Measurements from ENCODE around the gene LRRFIP1. TPM values are rescaled to one million over a fixed set of nuclear protein-coding genes. Genes with fewer than 3 reads are reported as not detected.
A peak's percentile ranks its signal among the peaks of the same experiment; 100 is the strongest.

Gene LRRFIP1
- total RNA-seq, 6 experiments from 2014 or later = 90.6 to 107 (median 102) TPM

GRCh38 chr2:237623428-237624403, 3.7 kb upstream of the LRRFIP1 start:
- H3K4me1 Mint-ChIP-seq (ENCODE audit: low read depth) = peaks cover 24% of the 10 kb centered on the region
- no peak for TF ChIP-seq CTCF (IDR thresholded peaks at IDR 0.05)
- H3K27ac Mint-ChIP-seq = no peak overlapping the region
- H3K27me3 Mint-ChIP-seq (ENCODE audit: insufficient read depth) = peaks cover 7% of the 10 kb centered on the region
- no peak for DNase-seq
- no peaks in the 10 kb centered on the region for H3K9me3 Mint-ChIP-seq
- H3K36me3 Mint-ChIP-seq (ENCODE audit: low read depth) = no peaks in the 10 kb centered on the region
- no peak overlapping the region for H3K4me3 Mint-ChIP-seq

GRCh38 chr2:237624565-237624964, 2.8 kb upstream of the LRRFIP1 start:
- H3K9me3 Mint-ChIP-seq = no peaks in the 10 kb centered on the region
- no peak overlapping the region for H3K27ac Mint-ChIP-seq
- H3K4me3 Mint-ChIP-seq = no peak overlapping the region
- H3K4me1 Mint-ChIP-seq (ENCODE audit: low read depth) = peaks cover 30% of the 10 kb centered on the region
- H3K36me3 Mint-ChIP-seq (ENCODE audit: low read depth) = peaks cover under 1% of the 10 kb centered on the region
- peaks cover 7% of the 10 kb centered on the region for H3K27me3 Mint-ChIP-seq (ENCODE audit: insufficient read depth)
- DNase-seq = no peak
- no peak for TF ChIP-seq CTCF (IDR thresholded peaks at IDR 0.05)

- no peak overlapping the region for H3K4me3 Mint-ChIP-seq
- TF ChIP-seq CTCF (IDR thresholded peaks at IDR 0.05) = no peak
- H3K36me3 Mint-ChIP-seq (ENCODE audit: low read depth) = peaks cover 7% of the 10 kb centered on the region
- H3K4me1 Mint-ChIP-seq (ENCODE audit: low read depth) = peaks cover 36% of the 10 kb centered on the region
- no peaks in the 10 kb centered on the region for H3K9me3 Mint-ChIP-seq
- DNase-seq = no peak
- no peak overlapping the region for H3K27ac Mint-ChIP-seq
- H3K27me3 Mint-ChIP-seq (ENCODE audit: insufficient read depth) = peaks cover 7% of the 10 kb centered on the region
These were observed 2.1 kb upstream of the LRRFIP1 start for GRCh38 chr2:237625216-237625705.

- DNase-seq = no peak
- no peak overlapping the region for H3K4me3 Mint-ChIP-seq
- peaks cover 42% of the 10 kb centered on the region for H3K4me1 Mint-ChIP-seq (ENCODE audit: low read depth)
- H3K36me3 Mint-ChIP-seq (ENCODE audit: low read depth) = peaks cover 9% of the 10 kb centered on the region
- H3K27ac Mint-ChIP-seq = no peak overlapping the region
- TF ChIP-seq CTCF (IDR thresholded peaks at IDR 0.05) = no peak
- no peaks in the 10 kb centered on the region for H3K9me3 Mint-ChIP-seq
- peaks cover 7% of the 10 kb centered on the region for H3K27me3 Mint-ChIP-seq (ENCODE audit: insufficient read depth)
These were observed 1.6 kb upstream of the LRRFIP1 start for GRCh38 chr2:237625777-237626176.

GRCh38 chr2:237626813-237627440, 460 bp upstream of the LRRFIP1 start:
- peaks cover 16% of the 10 kb centered on the region for H3K36me3 Mint-ChIP-seq (ENCODE audit: low read depth)
- peaks cover 7% of the 10 kb centered on the region for H3K27me3 Mint-ChIP-seq (ENCODE audit: insufficient read depth)
- TF ChIP-seq CTCF (IDR thresholded peaks at IDR 0.05) = no peak
- DNase-seq = no peak
- peaks cover 48% of the 10 kb centered on the region for H3K4me1 Mint-ChIP-seq (ENCODE audit: low read depth)
- H3K4me3 Mint-ChIP-seq = peak overlapping the region; percentile 79
- peak overlapping the region; percentile 73 for H3K27ac Mint-ChIP-seq
- no peaks in the 10 kb centered on the region for H3K9me3 Mint-ChIP-seq

Data from HFFc6 (cell line).